Caco-2 (cell line): Measurements from ENCODE around the gene JADE3. TPM values are rescaled to one million over a fixed set of nuclear protein-coding genes. Genes with fewer than 3 reads are reported as not detected.
A peak's percentile ranks its signal among the peaks of the same experiment; 100 is the strongest.

Source experiments
- BruUV-seq: library from RNA; stranded (reverse); fragments of 400-500 nt; replicated peaks from 2 replicates; lab custom pipeline; 2021; lab: Mats Ljungman, UMichigan
- CTCF ChIA-PET: fragments of 300-600 bp; sonication (Branson Sonifier 250); formaldehyde crosslinking; loops from one replicate; lab custom pipeline; 2022; ENCODE audit warnings: antibody characterized with exemption; lab: Charles Lee
- POLR2A ChIA-PET: fragments of 300-600 bp; sonication (Branson Sonifier 250); formaldehyde crosslinking; loops from one replicate; lab custom pipeline; 2022; ENCODE audit warnings: antibody characterized with exemption; lab: Charles Lee
- DNase-seq, 2 experiments: peaks; one replicate each; pipeline versions ENCODE4 v3.0.0 to v3.0.0-alpha.2; 2020 to 2022
- H3K27me3 ChIP-seq: replicated peaks from 2 replicates; pipeline ENCODE4 v1.6.0; 2011; ENCODE audit warnings: low read length; ENCODE audit not compliant: control insufficient read depth, insufficient read depth
- H3K36me3 ChIP-seq: 2 replicates; pipeline ENCODE4 v1.5.1; 2011; ENCODE audit warnings: low read length; ENCODE audit not compliant: control insufficient read depth, insufficient read depth
- H3K4me1 ChIP-seq: fragments of 250-450 bp; sonication (Bioruptor Pico); 2 replicates; pipeline ENCODE4 v1.5.1; 2020; ENCODE audit warnings: mild to moderate bottlenecking
- H3K4me3 ChIP-seq: 2 replicates; pipeline ENCODE4 v1.5.1; 2011; ENCODE audit warnings: low read depth, mild to moderate bottlenecking, control low read depth, low read length
- H3K9me3 ChIP-seq: fragments of 250-450 bp; sonication (Bioruptor Pico); 2 replicates; pipeline ENCODE4 v1.5.1; 2020; ENCODE audit warnings: mild to moderate bottlenecking, moderate library complexity
- H3K27ac Mint-ChIP-seq: one replicate; pipeline ENCODE4 v1.8.0; 2022; ENCODE audit warnings: mixed read lengths; ENCODE audit not compliant: unreplicated experiment
- H3K27me3 Mint-ChIP-seq: one replicate; pipeline ENCODE4 v1.8.0; 2022; ENCODE audit warnings: mixed read lengths; ENCODE audit not compliant: insufficient read depth, unreplicated experiment
- H3K36me3 Mint-ChIP-seq: one replicate; pipeline ENCODE4 v1.8.0; 2022; ENCODE audit warnings: mild to moderate bottlenecking, mixed read lengths; ENCODE audit not compliant: insufficient read depth, unreplicated experiment
- H3K4me1 Mint-ChIP-seq: one replicate; pipeline ENCODE4 v1.8.0; 2022; ENCODE audit warnings: low read depth, mixed read lengths; ENCODE audit not compliant: unreplicated experiment
- H3K4me3 Mint-ChIP-seq: one replicate; pipeline ENCODE4 v1.8.0; 2022; ENCODE audit warnings: mild to moderate bottlenecking, moderate library complexity, mixed read lengths; ENCODE audit not compliant: unreplicated experiment
- H3K9me3 Mint-ChIP-seq: one replicate; pipeline ENCODE4 v1.8.0; 2022; ENCODE audit warnings: mixed read lengths; ENCODE audit not compliant: unreplicated experiment
- intact Hi-C: fragments of 100-400 bp; cut with micrococcal nuclease; formaldehyde crosslinking; loops from one replicate; pipeline ENCODE4 v1.10.0; 2022; ENCODE audit not compliant: unreplicated experiment
- total RNA-seq: library from RNA; stranded (reverse); gene quantifications from 2 replicates; pipeline ENCODE4 v1.2.3, GENCODE V29; 2022
- TF ChIP-seq, protein P1 (sequence below), 2 experiments: fragments of 200-600 bp in 1 of 2; IDR thresholded peaks; 1 replicate in 1 of 2; 2 replicates in 1 of 2; pipeline versions ENCODE4 v1.5.1 to v1.8.0; 2011 to 2022; ENCODE audit warnings: antibody characterized with exemption in 1 of 2, control low read depth in 1 of 2, inconsistent platforms in 1 of 2, low read depth in 1 of 2, low read length in 1 of 2, mild to moderate bottlenecking in 1 of 2, moderate library complexity in 1 of 2; ENCODE audit not compliant: insufficient read depth in 1 of 2, severe bottlenecking in 1 of 2, unreplicated experiment in 1 of 2

Gene JADE3
- total RNA-seq, 1 experiment from 2014 or later, result 22.7 TPM

- no peaks in the 10 kb centered on the region for H3K9me3 ChIP-seq
- Mint-ChIP-seq H3K36me3 (no peaks in the 10 kb centered on the region), H3K4me1 (peaks cover 7% of the 10 kb centered on the region), H3K27ac (peak overlapping the region; percentile 76), H3K27me3 (no peaks in the 10 kb centered on the region), H3K4me3 (peak overlapping the region; percentile 71), H3K9me3 (no peaks in the 10 kb centered on the region)
- intact Hi-C loops, result loop anchor here (2.0 kb wide), 1 partner anchor 20 kb away; no protein-coding TSS in a partner anchor
- TF ChIP-seq, protein P1, sequence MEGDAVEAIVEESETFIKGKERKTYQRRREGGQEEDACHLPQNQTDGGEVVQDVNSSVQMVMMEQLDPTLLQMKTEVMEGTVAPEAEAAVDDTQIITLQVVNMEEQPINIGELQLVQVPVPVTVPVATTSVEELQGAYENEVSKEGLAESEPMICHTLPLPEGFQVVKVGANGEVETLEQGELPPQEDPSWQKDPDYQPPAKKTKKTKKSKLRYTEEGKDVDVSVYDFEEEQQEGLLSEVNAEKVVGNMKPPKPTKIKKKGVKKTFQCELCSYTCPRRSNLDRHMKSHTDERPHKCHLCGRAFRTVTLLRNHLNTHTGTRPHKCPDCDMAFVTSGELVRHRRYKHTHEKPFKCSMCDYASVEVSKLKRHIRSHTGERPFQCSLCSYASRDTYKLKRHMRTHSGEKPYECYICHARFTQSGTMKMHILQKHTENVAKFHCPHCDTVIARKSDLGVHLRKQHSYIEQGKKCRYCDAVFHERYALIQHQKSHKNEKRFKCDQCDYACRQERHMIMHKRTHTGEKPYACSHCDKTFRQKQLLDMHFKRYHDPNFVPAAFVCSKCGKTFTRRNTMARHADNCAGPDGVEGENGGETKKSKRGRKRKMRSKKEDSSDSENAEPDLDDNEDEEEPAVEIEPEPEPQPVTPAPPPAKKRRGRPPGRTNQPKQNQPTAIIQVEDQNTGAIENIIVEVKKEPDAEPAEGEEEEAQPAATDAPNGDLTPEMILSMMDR (IDR thresholded peaks at IDR 0.05; ENCODE audit: insufficient read depth in 1 of 2, low read depth in 1 of 2, low read length in 1 of 2, severe bottlenecking in 1 of 2, unreplicated experiment in 1 of 2), result no peak
- ChIA-PET CTCF (interaction anchor here (0.6 to 1.2 kb wide), 2 partner anchors 12 to 22 kb away, joined by 3 to 4 read pairs; no protein-coding TSS in a partner anchor), POLR2A (no interaction called here)
- H3K27me3 ChIP-seq, result no peaks in the 10 kb centered on the region
- DNase-seq, result peak in 1 of 2 experiments; percentile 69
- no TSS peak for BruUV-seq
- H3K36me3 ChIP-seq, result no peaks in the 10 kb centered on the region
- H3K4me3 ChIP-seq, result no peak overlapping the region
- peaks cover 24% of the 10 kb centered on the region for H3K4me1 ChIP-seq
Measured at GRCh38 chrX:47080915-47081236, 168.7 kb downstream of the JADE3 start.

DNA sequence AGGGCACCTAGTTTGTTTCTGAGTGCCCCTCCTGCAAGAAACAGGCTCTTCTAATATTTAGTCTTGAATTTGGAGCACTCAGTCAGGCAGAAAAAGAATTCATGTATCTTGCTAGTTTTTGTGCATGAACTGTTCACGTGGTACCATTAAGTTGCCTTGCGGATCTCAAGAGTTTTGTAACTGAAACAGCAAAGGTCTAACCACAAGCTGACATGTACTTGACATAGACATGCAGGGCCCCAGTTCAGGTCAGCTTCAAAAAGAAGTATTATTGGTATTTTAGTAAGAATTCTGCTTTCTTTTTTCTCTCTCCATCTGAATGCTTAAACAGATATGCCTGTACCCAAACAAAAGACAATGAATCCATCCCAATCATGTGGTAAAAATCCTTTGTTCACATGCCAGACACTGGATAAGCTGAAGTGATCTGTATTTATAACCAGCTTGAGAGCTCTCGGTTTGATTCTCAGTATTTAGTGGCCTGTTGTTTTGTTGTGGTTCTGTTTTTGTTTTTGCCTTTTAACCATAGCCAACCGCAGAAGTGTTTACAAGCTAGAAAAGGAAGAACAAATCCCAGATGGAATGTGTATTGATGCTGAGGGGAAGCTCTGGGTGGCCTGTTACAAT, 179.0 kb downstream of the JADE3 start:
- TF ChIP-seq, protein P1 (IDR thresholded peaks at IDR 0.05; ENCODE audit: insufficient read depth in 1 of 2, low read depth in 1 of 2, low read length in 1 of 2, severe bottlenecking in 1 of 2, unreplicated experiment in 1 of 2), result no peak
- Mint-ChIP-seq H3K27ac (no peak overlapping the region), H3K9me3 (no peaks in the 10 kb centered on the region)

GRCh38 chrX:47093248-47093647, 181.0 kb downstream of the JADE3 start:
- TF ChIP-seq, protein P1 (IDR thresholded peaks at IDR 0.05; ENCODE audit: insufficient read depth in 1 of 2, low read depth in 1 of 2, low read length in 1 of 2, severe bottlenecking in 1 of 2, unreplicated experiment in 1 of 2), result peak in 1 of 2 experiments; percentile 49
- Histone ChIP-seq H3K9me3 (no peaks in the 10 kb centered on the region), H3K27me3 (no peaks in the 10 kb centered on the region), H3K36me3 (no peaks in the 10 kb centered on the region), H3K4me1 (peaks cover 10% of the 10 kb centered on the region), H3K4me3 (no peak overlapping the region)
- Mint-ChIP-seq H3K27me3 (no peaks in the 10 kb centered on the region), H3K9me3 (no peaks in the 10 kb centered on the region), H3K4me3 (no peak overlapping the region), H3K4me1 (no peaks in the 10 kb centered on the region), H3K36me3 (peaks cover 6% of the 10 kb centered on the region), H3K27ac (no peak overlapping the region)
- peak in 1 of 2 experiments; percentile 14 for DNase-seq
- ChIA-PET CTCF (interaction anchor here (0.9 to 2.4 kb wide), 8 partner anchors 13 to 282 kb away, joined by 3 to 12 read pairs (median 4); partner anchors contain the start of gene RBM10), POLR2A (no interaction called here)
- intact Hi-C loops, result loop anchor here (1.0 to 5.0 kb wide), 4 partner anchors 45 to 190 kb away; no protein-coding TSS in a partner anchor
- BruUV-seq, result no TSS peak

More for the DNA sequence above, 179.0 kb downstream of the JADE3 start:
- POLR2A ChIA-PET, result no interaction called here
- intact Hi-C loops, result loop anchor here (5.0 kb wide), 2 partner anchors 59 to 114 kb away; no protein-coding TSS in a partner anchor
- Mint-ChIP-seq H3K4me1 (no peaks in the 10 kb centered on the region), H3K4me3 (no peak overlapping the region), H3K36me3 (no peaks in the 10 kb centered on the region), H3K27me3 (no peaks in the 10 kb centered on the region)
- CTCF ChIA-PET, result no interaction called here
- BruUV-seq, result no TSS peak
- no peak for DNase-seq
- no peak overlapping the region for H3K4me3 ChIP-seq
- no peaks in the 10 kb centered on the region for H3K9me3 ChIP-seq
- H3K36me3 ChIP-seq, result no peaks in the 10 kb centered on the region
- H3K27me3 ChIP-seq, result no peaks in the 10 kb centered on the region
- peaks cover 10% of the 10 kb centered on the region for H3K4me1 ChIP-seq
